GM12875 (cell line): Measurements from ENCODE around the gene CDH13.

ENCODE experiments used
- H3K4me3 ChIP-seq: one replicate; pipeline ENCODE4 v1.5.1; 2011; ENCODE audit warnings: low read depth, low read length, control low read depth
- TF ChIP-seq, protein P1 (sequence below): IDR thresholded peaks from 2 replicates; pipeline ENCODE4 v1.5.1; 2011; ENCODE audit warnings: low read depth, mild to moderate bottlenecking, control low read depth, inconsistent platforms, low read length, moderate library complexity, borderline replicate concordance; ENCODE audit not compliant: insufficient read depth

Gene CDH13

DNA sequence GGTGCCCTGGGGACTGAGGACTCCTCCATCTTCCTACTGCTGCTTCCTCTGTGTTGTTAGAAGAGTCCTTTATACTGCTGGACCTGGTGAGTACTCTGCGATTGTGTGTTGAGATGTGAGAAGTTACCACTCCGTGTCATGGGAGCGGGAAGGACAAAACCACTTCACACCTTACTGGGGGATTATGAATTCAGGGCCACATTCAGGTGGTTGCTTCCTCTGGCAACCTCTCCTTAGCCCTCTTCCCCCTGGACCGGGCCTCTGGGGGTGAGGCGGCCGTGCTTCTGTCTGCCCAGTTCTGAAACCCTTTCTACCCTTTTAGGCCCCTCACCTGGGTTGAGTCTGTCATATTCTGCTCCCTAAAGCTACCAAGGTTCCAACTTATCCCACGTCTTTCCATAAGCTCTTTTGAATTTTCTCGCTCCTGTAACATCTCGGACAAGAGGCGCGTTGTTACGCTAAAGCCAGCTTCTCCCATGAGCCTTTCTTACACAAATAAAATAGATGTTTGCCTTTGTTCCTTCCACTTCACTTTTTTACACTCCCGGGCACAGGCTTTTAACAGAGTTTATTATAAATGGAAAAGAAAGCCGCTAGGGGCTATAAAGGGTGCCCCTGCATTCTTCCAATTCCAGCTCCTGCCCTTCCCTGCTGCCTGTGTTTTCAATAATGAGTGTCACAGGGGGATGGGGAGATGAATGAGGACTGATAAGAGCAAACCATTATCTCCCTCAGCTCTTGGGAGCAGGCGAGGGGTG lies 20.7 kb upstream of the CDH13 start:
- no peak overlapping the region for H3K4me3 ChIP-seq
- TF ChIP-seq, protein P1, sequence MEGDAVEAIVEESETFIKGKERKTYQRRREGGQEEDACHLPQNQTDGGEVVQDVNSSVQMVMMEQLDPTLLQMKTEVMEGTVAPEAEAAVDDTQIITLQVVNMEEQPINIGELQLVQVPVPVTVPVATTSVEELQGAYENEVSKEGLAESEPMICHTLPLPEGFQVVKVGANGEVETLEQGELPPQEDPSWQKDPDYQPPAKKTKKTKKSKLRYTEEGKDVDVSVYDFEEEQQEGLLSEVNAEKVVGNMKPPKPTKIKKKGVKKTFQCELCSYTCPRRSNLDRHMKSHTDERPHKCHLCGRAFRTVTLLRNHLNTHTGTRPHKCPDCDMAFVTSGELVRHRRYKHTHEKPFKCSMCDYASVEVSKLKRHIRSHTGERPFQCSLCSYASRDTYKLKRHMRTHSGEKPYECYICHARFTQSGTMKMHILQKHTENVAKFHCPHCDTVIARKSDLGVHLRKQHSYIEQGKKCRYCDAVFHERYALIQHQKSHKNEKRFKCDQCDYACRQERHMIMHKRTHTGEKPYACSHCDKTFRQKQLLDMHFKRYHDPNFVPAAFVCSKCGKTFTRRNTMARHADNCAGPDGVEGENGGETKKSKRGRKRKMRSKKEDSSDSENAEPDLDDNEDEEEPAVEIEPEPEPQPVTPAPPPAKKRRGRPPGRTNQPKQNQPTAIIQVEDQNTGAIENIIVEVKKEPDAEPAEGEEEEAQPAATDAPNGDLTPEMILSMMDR, result no peak

DNA sequence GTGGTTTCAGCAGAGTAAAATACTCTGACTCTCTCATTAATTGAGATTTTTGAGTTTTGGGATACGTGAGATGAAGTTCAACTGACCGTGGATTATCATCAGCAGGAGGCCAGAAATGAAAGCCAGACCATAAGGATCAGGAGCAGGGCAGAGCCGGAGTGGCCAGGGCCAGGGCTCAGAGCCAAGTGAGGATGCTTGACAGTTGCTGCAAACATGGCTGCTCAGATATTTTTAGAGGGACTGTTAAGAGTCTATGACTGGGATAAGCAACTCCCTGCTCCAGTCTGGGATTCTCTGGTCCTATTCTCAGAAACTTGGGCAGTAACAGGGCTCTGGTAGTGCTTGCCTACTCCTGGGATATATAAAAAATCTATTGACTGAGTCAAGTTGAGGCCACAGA lies 17.6 kb upstream of the CDH13 start:
- TF ChIP-seq, protein P1, result no peak
- H3K4me3 ChIP-seq, result no peak overlapping the region

DNA sequence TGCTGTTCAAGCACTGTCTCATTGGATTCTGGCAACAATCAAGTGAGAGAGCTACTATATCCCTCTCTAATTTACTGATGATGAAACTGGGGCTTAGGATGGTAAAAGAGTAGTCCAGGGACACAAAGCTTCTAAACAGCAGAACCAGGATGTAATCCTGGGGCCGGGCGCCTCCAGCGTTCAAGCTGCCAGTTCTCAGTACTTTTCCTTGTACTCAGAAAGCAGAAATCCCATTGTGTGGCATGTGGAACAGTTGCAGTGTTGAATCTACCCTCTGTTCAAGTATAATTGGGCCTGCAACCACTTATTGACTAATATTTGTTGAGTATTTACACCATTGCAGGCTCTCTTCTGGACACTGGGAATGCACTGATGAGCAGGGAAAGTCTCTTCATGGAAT lies 14.5 kb upstream of the CDH13 start:
- TF ChIP-seq, protein P1, result no peak

DNA sequence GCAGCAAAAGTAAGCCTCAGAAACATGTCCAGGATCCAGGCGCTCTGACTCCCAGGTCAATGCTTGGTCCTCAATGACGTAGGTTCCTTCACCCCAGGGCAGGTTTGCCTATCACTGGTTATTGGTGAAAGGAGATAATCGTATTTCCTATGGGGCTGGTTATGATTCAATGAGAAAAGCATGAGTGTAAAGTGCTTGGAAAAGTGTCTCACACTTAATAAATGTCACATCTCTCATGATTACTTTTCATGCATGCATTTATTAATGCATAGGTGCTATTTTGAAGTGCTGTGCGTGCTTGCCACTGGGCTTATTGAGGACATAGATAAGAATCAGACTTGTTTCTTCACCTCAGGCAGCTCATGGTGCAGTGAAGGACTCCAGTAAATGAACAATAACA lies 10.4 kb upstream of the CDH13 start:
- TF ChIP-seq, protein P1, result no peak
- no peak overlapping the region for H3K4me3 ChIP-seq

More for the DNA sequence above, 14.5 kb upstream of the CDH13 start:
- no peak overlapping the region for H3K4me3 ChIP-seq

DNA sequence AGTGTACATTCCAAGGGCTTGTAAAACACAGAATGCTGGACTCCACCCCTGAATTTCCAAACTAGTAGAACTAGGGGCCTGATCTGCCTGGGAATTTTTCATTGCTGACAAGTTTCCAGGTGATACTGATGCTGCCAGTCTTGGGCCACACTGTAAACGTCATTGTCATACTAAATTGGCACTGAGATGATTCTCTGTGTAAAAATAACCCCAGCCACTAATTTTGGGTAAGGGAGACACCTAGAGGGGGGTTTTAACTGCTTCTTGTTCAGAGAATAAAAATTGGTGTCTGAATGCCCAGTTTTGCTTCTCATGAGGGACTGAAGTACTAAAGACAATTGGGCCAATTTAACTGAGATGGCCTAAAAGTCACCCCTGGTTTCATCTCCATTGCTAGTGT lies 5.0 kb upstream of the CDH13 start:
- TF ChIP-seq, protein P1, result no peak
- no peak overlapping the region for H3K4me3 ChIP-seq

DNA sequence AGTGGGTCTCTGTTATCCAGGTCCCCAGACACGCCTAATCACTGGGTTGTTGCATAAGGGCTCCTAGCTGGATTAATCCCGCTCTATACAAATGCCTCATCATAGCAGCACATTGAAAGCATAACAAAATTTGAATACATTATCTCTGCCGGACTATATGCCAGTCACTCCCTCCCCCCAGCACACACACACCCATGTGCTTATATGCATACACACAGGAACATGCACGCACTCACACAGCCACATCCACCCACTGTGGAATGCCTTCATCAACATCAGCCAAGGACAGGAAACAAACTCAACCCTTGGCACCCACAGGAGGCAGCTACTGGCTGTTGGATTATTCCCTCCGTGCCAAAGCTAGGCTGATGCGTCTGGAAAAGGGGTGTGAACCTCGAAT lies 3.5 kb upstream of the CDH13 start:
- H3K4me3 ChIP-seq, result no peak overlapping the region
- TF ChIP-seq, protein P1, result no peak
